B cell (primary cell): ENCODE data around the gene CASZ1. TPM values are rescaled to one million over a fixed set of nuclear protein-coding genes. Genes with fewer than 3 reads are reported as not detected.

Experiments
- ATAC-seq: fragments of 200-7000 bp; cut with Tn5 transposase; one replicate; pipeline ENCODE4 v1.10.0; 2021; ENCODE audit warnings: low read depth, mild to moderate bottlenecking, moderate number of reproducible peaks, moderate library complexity
- CTCF ChIA-PET: fragments of 350-600 bp; sonication (Branson Sonifier 250); formaldehyde crosslinking; loops from one replicate; lab custom pipeline; 2021; ENCODE audit warnings: antibody characterized with exemption, inconsistent platforms; lab: Charles Lee
- POLR2A ChIA-PET: fragments of 350-600 bp; sonication (Branson Sonifier 250); formaldehyde crosslinking; loops from one replicate; lab custom pipeline; 2021; ENCODE audit warnings: antibody characterized with exemption; lab: Charles Lee
- DNase-seq: peaks from one replicate; pipeline ENCODE4 v3.0.0; 2013
- H2AFZ ChIP-seq: 2 replicates; pipeline ENCODE4 v1.6.1; 2012; ENCODE audit warnings: mild to moderate bottlenecking, low read depth, low read length; ENCODE audit not compliant: insufficient read depth, poor library complexity, severe bottlenecking
- H3K27ac ChIP-seq, 2 donors: 1 replicate in 1 of 2; 2 replicates in 1 of 2; pipeline ENCODE4 v1.5.1; 2012 to 2013; ENCODE audit warnings: low read length in 2 of 2, mild to moderate bottlenecking in 2 of 2, moderate library complexity in 1 of 2
- H3K27me3 ChIP-seq, 4 experiments: fragments of 200-600 bp in 1 of 4; sonication (generic) in 1 of 4; replicated peaks in 1 of 4; 1 replicate in 2 of 4; 2 replicates in 2 of 4; pipeline versions ENCODE4 v1.6.1 to v1.7.0; 2013 to 2016; ENCODE audit warnings: low read length in 3 of 4, mild to moderate bottlenecking in 2 of 4, mixed read lengths in 1 of 4, moderate library complexity in 1 of 4; ENCODE audit not compliant: insufficient read depth in 4 of 4, control insufficient read depth in 3 of 4; ENCODE audit errors: control extremely low read depth in 1 of 4
- H3K36me3 ChIP-seq, 2 experiments: replicated peaks in 1 of 2; 1 replicate in 1 of 2; 2 replicates in 1 of 2; pipeline versions ENCODE4 v1.6.1 to v1.7.1; 2013; ENCODE audit warnings: low read length in 1 of 2; ENCODE audit not compliant: insufficient read depth in 2 of 2, control insufficient read depth in 1 of 2; ENCODE audit errors: control extremely low read depth in 1 of 2, extremely low read depth in 1 of 2
- H3K4me1 ChIP-seq, 2 donors: fragments of 200-600 bp in 1 of 2; sonication (generic) in 1 of 2; 1 replicate in 1 of 2; 2 replicates in 1 of 2; pipeline versions ENCODE4 v1.5.1 to v1.6.1; 2013 to 2017; ENCODE audit warnings: low read length in 2 of 2; ENCODE audit not compliant: control insufficient read depth in 2 of 2, insufficient read depth in 2 of 2
- H3K4me2 ChIP-seq: replicated peaks from 2 replicates; pipeline ENCODE3; 2012; ENCODE audit warnings: mild to moderate bottlenecking, low read depth, low read length; ENCODE audit not compliant: poor library complexity, severe bottlenecking
- H3K4me3 ChIP-seq, 5 experiments: fragments of 200-600 bp in 1 of 5; sonication (generic) in 1 of 5; 1 replicate in 3 of 5; 2 replicates in 2 of 5; pipeline versions ENCODE4 v1.5.1 to v1.7.0; 2011 to 2016; ENCODE audit warnings: low read length in 4 of 5, mild to moderate bottlenecking in 4 of 5, low read depth in 2 of 5, control low read depth in 1 of 5, moderate library complexity in 1 of 5; ENCODE audit not compliant: insufficient read depth in 1 of 5; ENCODE audit errors: control extremely low read depth in 1 of 5, extremely low read depth in 1 of 5
- H3K79me2 ChIP-seq: fragments of 200-600 bp; sonication (generic); one replicate; pipeline ENCODE4 v1.6.0; 2016; ENCODE audit warnings: low read length; ENCODE audit not compliant: control insufficient read depth, insufficient read depth
- H3K9ac ChIP-seq: fragments of 200-600 bp; sonication (generic); 2 replicates; pipeline ENCODE4 v1.6.1; 2017; ENCODE audit warnings: mild to moderate bottlenecking, low read length, moderate library complexity
- H3K9me3 ChIP-seq, 3 donors: one replicate each; pipeline versions ENCODE4 v1.6.1 to v1.7.1; 2013; ENCODE audit warnings: low read length in 2 of 3; ENCODE audit not compliant: control insufficient read depth in 2 of 3, insufficient read depth in 1 of 3; ENCODE audit errors: control extremely low read depth in 1 of 3
- H4K20me1 ChIP-seq: 2 replicates; pipeline ENCODE4 v1.6.0; 2012; ENCODE audit warnings: mild to moderate bottlenecking, low read length; ENCODE audit not compliant: insufficient read depth, control insufficient read depth, poor library complexity, severe bottlenecking
- H3K27ac Mint-ChIP-seq: one replicate; pipeline ENCODE4 v1.8.0; 2021; ENCODE audit warnings: mixed read lengths
- H3K27me3 Mint-ChIP-seq: one replicate; pipeline ENCODE4 v1.8.0; 2021; ENCODE audit warnings: mixed read lengths
- H3K4me1 Mint-ChIP-seq: one replicate; pipeline ENCODE4 v1.8.0; 2021; ENCODE audit warnings: mixed read lengths
- H3K4me3 Mint-ChIP-seq: one replicate; pipeline ENCODE4 v1.8.0; 2021; ENCODE audit warnings: mixed read lengths
- H3K9me3 Mint-ChIP-seq: one replicate; pipeline ENCODE4 v1.8.0; 2022; ENCODE audit warnings: mixed read lengths; ENCODE audit not compliant: insufficient read depth
- EZH2 ChIP-seq: IDR thresholded peaks from 2 replicates; pipeline ENCODE4 v1.6.1; 2012; ENCODE audit warnings: borderline replicate concordance, low read depth, mild to moderate bottlenecking, moderate library complexity, low read length; ENCODE audit not compliant: insufficient read depth, poor library complexity, severe bottlenecking
- WGBS: methylation state at CpG from one replicate; pipeline ENCODE4 v1.1.5; 2013; ENCODE audit warnings: missing lambda C conversion rate; ENCODE audit not compliant: insufficient coverage; 5-methylcytosine and 5-hydroxymethylcytosine counted together
- intact Hi-C: fragments of 100-400 bp; cut with micrococcal nuclease; formaldehyde crosslinking; loops from one replicate; pipeline ENCODE4 v1.10.0; 2022
- polyA plus RNA-seq: library from polyadenylated mRNA; depleted of rRNA; stranded (reverse); fragments of >200 nt; gene quantifications from 2 replicates; pipeline ENCODE4 v1.2.3, GENCODE V29; 2012
- total RNA-seq, 2 donors: library from RNA; stranded (reverse); fragments of 120-200 nt in 1 of 2; gene quantifications; 1 replicate in 1 of 2; 2 replicates in 1 of 2; pipeline versions ENCODE4 v1.2.3 to v1.2.4, GENCODE V29; 2013 to 2022
- TF ChIP-seq, protein P1 (sequence below): fragments of 200-600 bp; IDR thresholded peaks from one replicate; pipeline ENCODE4 v1.8.0; 2022; ENCODE audit warnings: antibody characterized with exemption, mild to moderate bottlenecking

CASZ1 gene
- total and polyA plus RNA-seq, 2 donors (not counting 1 experiment from before 2014, with no cell fraction given): 9.5 to 27.2 TPM

DNA sequence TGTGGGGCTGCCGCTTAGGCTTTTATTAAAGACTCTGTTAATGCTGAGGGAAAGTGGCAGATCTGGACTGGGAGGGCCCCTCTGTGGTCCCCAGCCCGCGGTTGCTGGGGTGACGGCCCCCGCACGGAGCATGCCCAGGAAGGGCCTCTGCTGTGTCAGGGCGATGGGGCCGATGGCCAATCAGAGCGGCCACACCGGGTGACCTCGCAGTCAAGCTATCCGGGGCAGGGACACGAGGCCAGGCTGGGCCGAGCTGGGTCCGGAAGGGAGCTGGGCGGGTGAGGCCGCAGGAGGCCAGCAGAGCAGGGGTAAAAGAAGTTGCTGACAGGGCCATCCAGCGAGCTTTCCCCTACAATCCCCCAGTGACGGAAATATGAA lies 145.1 kb downstream of the CASZ1 start:
- 90% methylated on average over 19 of the region's 19 CpGs for WGBS
- no peak overlapping the region for H3K27ac Mint-ChIP-seq
- no peaks in the 10 kb centered on the region for H3K9me3 Mint-ChIP-seq
- H2AFZ ChIP-seq: no peak overlapping the region
- no peak for ATAC-seq
- TF ChIP-seq, protein P1, sequence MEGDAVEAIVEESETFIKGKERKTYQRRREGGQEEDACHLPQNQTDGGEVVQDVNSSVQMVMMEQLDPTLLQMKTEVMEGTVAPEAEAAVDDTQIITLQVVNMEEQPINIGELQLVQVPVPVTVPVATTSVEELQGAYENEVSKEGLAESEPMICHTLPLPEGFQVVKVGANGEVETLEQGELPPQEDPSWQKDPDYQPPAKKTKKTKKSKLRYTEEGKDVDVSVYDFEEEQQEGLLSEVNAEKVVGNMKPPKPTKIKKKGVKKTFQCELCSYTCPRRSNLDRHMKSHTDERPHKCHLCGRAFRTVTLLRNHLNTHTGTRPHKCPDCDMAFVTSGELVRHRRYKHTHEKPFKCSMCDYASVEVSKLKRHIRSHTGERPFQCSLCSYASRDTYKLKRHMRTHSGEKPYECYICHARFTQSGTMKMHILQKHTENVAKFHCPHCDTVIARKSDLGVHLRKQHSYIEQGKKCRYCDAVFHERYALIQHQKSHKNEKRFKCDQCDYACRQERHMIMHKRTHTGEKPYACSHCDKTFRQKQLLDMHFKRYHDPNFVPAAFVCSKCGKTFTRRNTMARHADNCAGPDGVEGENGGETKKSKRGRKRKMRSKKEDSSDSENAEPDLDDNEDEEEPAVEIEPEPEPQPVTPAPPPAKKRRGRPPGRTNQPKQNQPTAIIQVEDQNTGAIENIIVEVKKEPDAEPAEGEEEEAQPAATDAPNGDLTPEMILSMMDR: no peak
- no peak for TF ChIP-seq EZH2
- H3K4me2 ChIP-seq: no peak overlapping the region
- CTCF ChIA-PET: no interaction called here
- peaks cover 0 to 3% of the 10 kb centered on the region in 2 experiments for H3K36me3 ChIP-seq
- DNase-seq: no peak
- H3K27me3 Mint-ChIP-seq: no peaks in the 10 kb centered on the region
- H3K4me3 Mint-ChIP-seq: no peak overlapping the region
- H3K4me1 Mint-ChIP-seq: no peaks in the 10 kb centered on the region
- intact Hi-C loops: no loop called here
- no peaks in the 10 kb centered on the region for H3K79me2 ChIP-seq
- no peaks in the 10 kb centered on the region for H3K4me1 ChIP-seq
- H3K4me3 ChIP-seq: no peak overlapping the region
- H3K27me3 ChIP-seq: no peaks in the 10 kb centered on the region
- no peaks in the 10 kb centered on the region for H4K20me1 ChIP-seq
- H3K27ac ChIP-seq: no peak overlapping the region
- POLR2A ChIA-PET: no interaction called here
- H3K9ac ChIP-seq: no peak overlapping the region
- no peaks in the 10 kb centered on the region for H3K9me3 ChIP-seq

DNA sequence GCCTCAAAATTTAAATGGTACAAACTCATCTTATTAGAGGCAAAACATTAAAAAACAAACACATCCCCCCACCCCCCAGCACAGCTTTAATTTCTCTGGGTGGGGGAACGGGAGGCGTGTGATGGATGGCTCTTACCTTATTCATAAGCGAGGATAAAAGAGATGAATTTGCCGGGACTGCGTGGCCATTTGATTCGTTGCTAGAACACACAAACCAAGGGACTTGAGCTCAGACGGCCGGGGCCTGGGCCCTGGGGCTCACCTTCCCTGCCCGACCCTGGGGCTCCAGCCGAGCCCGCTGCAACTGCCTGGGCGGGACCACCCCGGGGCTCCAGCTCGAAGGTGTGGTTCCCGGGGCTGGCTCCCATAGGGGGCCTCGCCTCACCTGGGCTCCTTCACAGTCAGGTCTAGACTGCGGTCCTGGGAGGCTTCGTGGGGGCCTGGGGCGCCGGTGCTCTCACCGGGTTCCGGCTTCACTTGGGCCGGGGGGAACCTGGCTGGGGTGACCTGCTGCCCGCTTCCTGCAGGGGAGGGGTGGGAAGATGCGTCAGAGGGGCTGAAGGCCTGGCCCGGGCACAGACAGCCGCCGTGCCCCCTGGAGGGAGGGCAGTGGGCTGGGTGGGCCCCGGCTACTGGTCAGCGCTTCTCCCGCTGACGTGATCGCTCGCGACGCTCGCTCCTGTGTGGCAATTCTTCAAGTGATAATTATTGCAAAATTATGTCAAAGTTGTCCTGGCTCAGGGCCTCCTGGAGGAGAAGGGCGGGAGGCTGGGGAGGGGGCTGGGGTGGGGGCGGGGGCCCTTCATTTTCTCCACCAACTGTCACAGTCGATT lies 145.7 kb downstream of the CASZ1 start:
- POLR2A ChIA-PET: no interaction called here
- H3K9me3 Mint-ChIP-seq: no peaks in the 10 kb centered on the region

More for the DNA sequence above, 145.7 kb downstream of the CASZ1 start:
- DNase-seq: no peak
- Mint-ChIP-seq H3K4me1 (no peaks in the 10 kb centered on the region), H3K27ac (no peak overlapping the region), H3K4me3 (no peak overlapping the region), H3K27me3 (no peaks in the 10 kb centered on the region)
- Histone ChIP-seq H3K4me3 (no peak overlapping the region), H3K4me2 (no peak overlapping the region), H3K79me2 (no peaks in the 10 kb centered on the region), H3K4me1 (no peaks in the 10 kb centered on the region), H2AFZ (no peak overlapping the region), H4K20me1 (no peaks in the 10 kb centered on the region), H3K27me3 (no peaks in the 10 kb centered on the region), H3K36me3 (peaks cover 0 to 5% of the 10 kb centered on the region in 2 experiments), H3K9ac (no peak overlapping the region), H3K9me3 (no peaks in the 10 kb centered on the region), H3K27ac (no peak overlapping the region)
- intact Hi-C loops: no loop called here
- 95% methylated on average over 29 of the region's 40 CpGs for WGBS
- CTCF ChIA-PET: no interaction called here
- TF ChIP-seq EZH2: no peak
- TF ChIP-seq, protein P1: no peak
- no peak for ATAC-seq
